ENCODE data around the gene AKAP13.

The AKAP13 gene

DNA sequence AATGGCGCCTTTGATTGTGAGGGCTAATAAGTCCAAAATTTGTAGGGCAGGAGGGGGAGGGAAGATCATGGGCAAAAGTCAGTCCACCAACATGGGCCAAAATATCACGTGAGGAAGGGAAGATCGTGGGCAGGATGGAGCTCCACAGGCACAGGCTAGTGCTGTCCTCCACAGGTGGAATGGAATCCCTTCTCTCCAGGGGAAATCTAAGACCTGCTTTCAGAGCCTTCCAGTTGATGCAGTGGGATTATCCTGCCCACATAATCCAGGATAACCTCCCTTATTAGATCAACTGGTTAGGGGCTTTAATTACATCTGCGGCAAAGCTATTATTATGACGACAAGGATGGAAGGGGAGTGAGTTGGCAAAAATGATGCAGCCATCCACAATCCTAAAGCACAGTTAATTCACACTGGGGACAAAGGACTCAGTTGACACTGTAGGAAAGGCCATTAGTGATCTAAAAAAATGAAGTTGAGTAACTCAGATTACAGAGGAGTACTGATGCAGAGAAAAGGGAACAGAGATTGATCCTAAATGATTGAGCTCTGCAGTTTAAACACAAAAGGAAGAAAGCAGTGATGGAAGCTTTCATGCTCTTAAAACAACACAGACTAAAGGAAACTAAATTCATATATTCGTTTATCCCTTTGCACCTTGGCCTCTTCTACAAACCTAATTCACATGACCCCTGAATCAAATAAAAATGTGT lies 159.8 kb downstream of the AKAP13 start:
- in situ Hi-C loops (cut with HindIII; ENCODE audit: low sequenced_read_pairs): no loop called here
- no peak for DNase-seq (ENCODE audit: low read depth)
- TF ChIP-seq, protein P1, sequence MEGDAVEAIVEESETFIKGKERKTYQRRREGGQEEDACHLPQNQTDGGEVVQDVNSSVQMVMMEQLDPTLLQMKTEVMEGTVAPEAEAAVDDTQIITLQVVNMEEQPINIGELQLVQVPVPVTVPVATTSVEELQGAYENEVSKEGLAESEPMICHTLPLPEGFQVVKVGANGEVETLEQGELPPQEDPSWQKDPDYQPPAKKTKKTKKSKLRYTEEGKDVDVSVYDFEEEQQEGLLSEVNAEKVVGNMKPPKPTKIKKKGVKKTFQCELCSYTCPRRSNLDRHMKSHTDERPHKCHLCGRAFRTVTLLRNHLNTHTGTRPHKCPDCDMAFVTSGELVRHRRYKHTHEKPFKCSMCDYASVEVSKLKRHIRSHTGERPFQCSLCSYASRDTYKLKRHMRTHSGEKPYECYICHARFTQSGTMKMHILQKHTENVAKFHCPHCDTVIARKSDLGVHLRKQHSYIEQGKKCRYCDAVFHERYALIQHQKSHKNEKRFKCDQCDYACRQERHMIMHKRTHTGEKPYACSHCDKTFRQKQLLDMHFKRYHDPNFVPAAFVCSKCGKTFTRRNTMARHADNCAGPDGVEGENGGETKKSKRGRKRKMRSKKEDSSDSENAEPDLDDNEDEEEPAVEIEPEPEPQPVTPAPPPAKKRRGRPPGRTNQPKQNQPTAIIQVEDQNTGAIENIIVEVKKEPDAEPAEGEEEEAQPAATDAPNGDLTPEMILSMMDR (IDR thresholded peaks at IDR 0.05; ENCODE audit: low read depth, low read length, missing control alignments): no peak
- H3K4me3 ChIP-seq (ENCODE audit: low read depth, low read length): no peak overlapping the region

DNA sequence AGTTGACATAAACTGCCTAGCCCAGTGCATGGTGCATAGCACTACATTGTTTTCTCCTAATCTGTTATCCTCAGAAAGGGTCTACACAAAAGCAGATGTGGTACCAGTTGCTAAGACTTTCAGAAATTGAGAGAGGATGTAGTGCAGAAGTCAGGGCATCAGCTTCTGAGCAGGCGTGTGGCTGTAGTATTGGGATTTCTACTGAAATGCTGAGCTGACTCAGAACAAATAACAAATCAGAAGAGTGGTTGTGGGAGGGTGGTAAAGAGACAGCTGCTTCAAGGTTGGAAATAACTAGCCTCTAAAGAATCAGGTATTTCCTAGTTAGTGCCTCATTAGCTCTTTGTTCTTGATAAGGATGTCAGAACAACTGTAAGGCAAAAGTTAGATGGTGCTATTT lies 161.3 kb downstream of the AKAP13 start:
- H3K4me3 ChIP-seq (ENCODE audit: low read depth, low read length): no peak overlapping the region
- in situ Hi-C loops (cut with HindIII; ENCODE audit: low sequenced_read_pairs): no loop called here
- DNase-seq (ENCODE audit: low read depth): no peak
- TF ChIP-seq, protein P1 (IDR thresholded peaks at IDR 0.05; ENCODE audit: low read depth, low read length, missing control alignments): no peak

DNA sequence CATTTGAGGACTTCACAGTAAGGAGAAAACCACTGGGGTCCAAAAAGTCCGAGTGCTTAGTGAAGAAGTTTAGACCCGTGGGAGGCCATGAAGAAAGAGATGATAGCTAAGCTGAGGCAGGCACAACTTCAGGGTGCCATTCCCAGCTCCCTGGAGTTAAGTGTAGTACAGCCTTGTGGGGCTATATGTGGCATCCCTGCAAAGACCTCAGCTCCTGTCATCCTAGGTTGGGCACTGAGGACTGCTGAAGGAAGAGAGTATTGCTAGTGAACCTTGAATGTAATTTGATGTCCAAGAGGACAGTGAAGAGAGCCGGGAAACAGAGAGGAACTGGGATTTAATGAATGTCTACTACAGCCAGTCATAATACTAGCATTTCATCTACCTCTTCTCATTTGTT lies 162.1 kb downstream of the AKAP13 start:
- H3K4me3 ChIP-seq (ENCODE audit: low read depth, low read length): no peak overlapping the region
- in situ Hi-C loops (cut with HindIII; ENCODE audit: low sequenced_read_pairs): no loop called here
- TF ChIP-seq, protein P1 (IDR thresholded peaks at IDR 0.05; ENCODE audit: low read depth, low read length, missing control alignments): no peak
- DNase-seq (ENCODE audit: low read depth): no peak

DNA sequence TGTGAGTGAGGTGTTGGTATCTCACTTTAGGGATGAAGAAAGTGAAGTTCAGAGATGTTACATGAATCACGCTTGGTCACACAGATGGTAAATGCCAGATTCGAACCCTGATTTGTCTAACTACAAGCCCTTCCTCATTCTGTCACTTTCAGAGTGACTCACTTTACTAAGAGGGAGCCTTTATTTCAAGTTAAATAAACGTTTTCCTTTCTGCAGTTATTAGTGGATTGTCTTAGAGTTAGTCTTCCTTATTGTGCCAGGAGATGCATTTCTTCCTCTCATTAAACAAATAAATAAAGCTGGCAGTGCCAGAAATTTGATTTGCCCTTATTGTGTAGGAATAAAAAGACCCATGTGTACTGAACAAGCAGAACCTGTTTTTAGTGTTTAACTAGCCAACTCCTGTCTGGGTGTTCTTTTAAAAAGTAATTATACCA lies 162.5 kb downstream of the AKAP13 start:
- TF ChIP-seq, protein P1 (IDR thresholded peaks at IDR 0.05; ENCODE audit: low read depth, low read length, missing control alignments): no peak
- H3K4me3 ChIP-seq (ENCODE audit: low read depth, low read length): no peak overlapping the region
- DNase-seq (ENCODE audit: low read depth): no peak
- in situ Hi-C loops (cut with HindIII; ENCODE audit: low sequenced_read_pairs): no loop called here

DNA sequence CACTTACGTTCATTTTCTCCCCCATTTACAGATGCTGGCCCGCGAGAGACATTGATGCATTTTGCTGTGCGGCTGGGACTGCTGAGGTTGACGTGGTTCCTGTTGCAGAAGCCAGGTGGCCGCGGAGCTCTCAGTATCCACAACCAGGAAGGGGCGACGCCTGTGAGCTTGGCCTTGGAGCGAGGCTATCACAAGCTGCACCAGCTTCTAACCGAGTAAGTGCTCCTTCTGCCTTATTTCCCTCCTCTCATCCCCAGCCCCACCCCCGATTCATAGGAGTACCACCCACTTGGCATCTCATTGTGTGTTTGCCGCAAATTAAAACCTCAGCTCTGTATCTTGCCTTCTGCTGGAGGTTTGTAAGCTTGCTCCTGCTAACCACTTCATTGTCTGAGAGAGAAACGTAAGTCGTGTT lies 163.3 kb downstream of the AKAP13 start:
- H3K4me3 ChIP-seq (ENCODE audit: low read depth, low read length): no peak overlapping the region
- TF ChIP-seq, protein P1 (IDR thresholded peaks at IDR 0.05; ENCODE audit: low read depth, low read length, missing control alignments): no peak
- in situ Hi-C loops (cut with HindIII; ENCODE audit: low sequenced_read_pairs): no loop called here
- no peak for DNase-seq (ENCODE audit: low read depth)

DNA sequence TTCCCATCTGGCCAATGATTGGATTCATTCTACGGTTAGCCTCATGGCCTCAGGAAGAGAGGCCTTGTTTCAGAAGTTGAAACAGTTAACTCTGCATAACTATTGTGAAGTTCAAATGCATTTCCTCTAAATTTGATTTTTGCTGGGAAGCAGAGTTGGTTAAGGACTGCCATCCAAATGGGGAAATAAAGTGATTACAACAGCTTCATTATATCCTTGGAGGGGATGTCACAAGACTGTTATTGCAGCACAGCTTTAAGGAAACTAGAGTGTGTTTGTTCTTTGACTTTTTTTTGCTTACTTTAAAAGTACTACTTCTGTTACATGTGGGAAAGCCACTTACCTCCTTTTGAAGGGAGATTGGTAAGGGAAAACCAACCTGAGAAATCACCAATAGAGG lies 164.8 kb downstream of the AKAP13 start:
- in situ Hi-C loops (cut with HindIII; ENCODE audit: low sequenced_read_pairs): no loop called here
- TF ChIP-seq, protein P1 (IDR thresholded peaks at IDR 0.05; ENCODE audit: low read depth, low read length, missing control alignments): no peak
- no peak for DNase-seq (ENCODE audit: low read depth)
- no peak overlapping the region for H3K4me3 ChIP-seq (ENCODE audit: low read depth, low read length)
